ENCODE measurements around the gene RNF14. TPM values are rescaled to one million over a fixed set of nuclear protein-coding genes. Genes with fewer than 3 reads are reported as not detected.

The RNF14 gene
- total and polyA plus RNA-seq, 9 of the 15 experiments (the other 6 are each of a cell fraction or from before 2014, with no cell fraction given), result 36.3 to 140 (median 75.1) TPM

- no peaks in the 10 kb centered on the region for H3K9me1 ChIP-seq (ENCODE audit: control insufficient read depth, insufficient read depth, low read length)
- H3K79me2 ChIP-seq (ENCODE audit: control insufficient read depth, insufficient read depth, low read length), result no peaks in the 10 kb centered on the region
- intact Hi-C loops (cut with micrococcal nuclease) (no loop called here), in situ Hi-C loops (cut with MboI) (no loop called here)
- no peak overlapping the region for H2AFZ ChIP-seq (ENCODE audit: low read depth, low read length)
- H3K9ac ChIP-seq (ENCODE audit: insufficient read depth in 1 of 2, low read depth in 2 of 2, low read length in 2 of 2), result no peak overlapping the region
- FAIRE-seq, result no peak
- DNase-seq (ENCODE audit: extremely low read depth in 1 of 4, low spot score in 3 of 4), result no peak
- no TSS peak for BruUV-seq (replicated peaks)
- no peaks in the 10 kb centered on the region for H3K27me3 ChIP-seq (ENCODE audit: control insufficient read depth in 2 of 2, insufficient read depth in 2 of 2, low read length in 2 of 2)
- H3K36me3 ChIP-seq (ENCODE audit: control insufficient read depth, insufficient read depth, low read length), result no peaks in the 10 kb centered on the region
- H3K27ac ChIP-seq (ENCODE audit: extremely low read depth, low read depth, low read length), result no peak overlapping the region
- no peak for TF ChIP-seq RFX1 (IDR thresholded peaks at IDR 0.05)
- no peak overlapping the region for H3K4me3 ChIP-seq
- CTCF ChIA-PET (ENCODE audit: low intra/inter-chr PET ratio), result no interaction called here
- peaks cover 0 to 10% of the 10 kb centered on the region in 2 experiments; a peak in 3 of 5 replicates for H3K4me1 ChIP-seq (replicated peaks in 1 of 2; ENCODE audit: control insufficient read depth in 2 of 2, insufficient read depth in 2 of 2, low read length in 2 of 2)
- H3K4me2 ChIP-seq (ENCODE audit: insufficient read depth, low read length), result no peak overlapping the region
- H4K20me1 ChIP-seq (replicated peaks; ENCODE audit: control insufficient read depth, insufficient read depth, low read length), result no peaks in the 10 kb centered on the region
- no peaks in the 10 kb centered on the region for H3K9me3 ChIP-seq (replicated peaks; ENCODE audit: control insufficient read depth, insufficient read depth, low read depth, low read length)
- no peak for ATAC-seq
- POLR2A ChIA-PET, result interaction anchor here (0.6 kb wide), 1 partner anchor 15 kb away, joined by 3 read pairs; no protein-coding TSS in a partner anchor
Measured at GRCh38 chr5:142034994-142035393, 66.1 kb downstream of the RNF14 start.

DNA sequence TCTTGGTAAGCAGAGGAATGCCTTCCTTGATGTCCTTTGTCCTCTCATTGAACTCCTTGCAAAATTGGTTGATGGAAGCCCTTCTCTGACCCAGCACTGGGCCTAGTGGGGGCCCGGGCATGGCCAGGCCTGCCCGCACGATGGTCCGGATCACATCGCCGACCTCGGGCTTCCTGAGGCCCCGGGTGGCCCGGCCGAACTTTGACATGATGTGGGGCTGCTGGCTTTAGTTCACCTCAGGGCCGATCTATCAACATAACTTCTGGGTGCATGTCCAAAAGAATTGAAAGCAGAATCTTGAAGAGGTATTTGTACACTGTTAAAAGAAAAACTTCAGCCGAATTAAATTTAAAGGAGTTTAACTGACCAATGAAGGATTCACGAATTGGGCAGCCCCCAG is 68.0 kb downstream of the RNF14 start:
- 46% methylated on average over 13 of the region's 13 CpGs for WGBS (ENCODE audit: insufficient coverage, low coverage, missing lambda C conversion rate)
- POLR2A ChIA-PET, result no interaction called here
- no peak for TF ChIP-seq CSDE1 (IDR thresholded peaks at IDR 0.05)
- TF ChIP-seq, protein P1, sequence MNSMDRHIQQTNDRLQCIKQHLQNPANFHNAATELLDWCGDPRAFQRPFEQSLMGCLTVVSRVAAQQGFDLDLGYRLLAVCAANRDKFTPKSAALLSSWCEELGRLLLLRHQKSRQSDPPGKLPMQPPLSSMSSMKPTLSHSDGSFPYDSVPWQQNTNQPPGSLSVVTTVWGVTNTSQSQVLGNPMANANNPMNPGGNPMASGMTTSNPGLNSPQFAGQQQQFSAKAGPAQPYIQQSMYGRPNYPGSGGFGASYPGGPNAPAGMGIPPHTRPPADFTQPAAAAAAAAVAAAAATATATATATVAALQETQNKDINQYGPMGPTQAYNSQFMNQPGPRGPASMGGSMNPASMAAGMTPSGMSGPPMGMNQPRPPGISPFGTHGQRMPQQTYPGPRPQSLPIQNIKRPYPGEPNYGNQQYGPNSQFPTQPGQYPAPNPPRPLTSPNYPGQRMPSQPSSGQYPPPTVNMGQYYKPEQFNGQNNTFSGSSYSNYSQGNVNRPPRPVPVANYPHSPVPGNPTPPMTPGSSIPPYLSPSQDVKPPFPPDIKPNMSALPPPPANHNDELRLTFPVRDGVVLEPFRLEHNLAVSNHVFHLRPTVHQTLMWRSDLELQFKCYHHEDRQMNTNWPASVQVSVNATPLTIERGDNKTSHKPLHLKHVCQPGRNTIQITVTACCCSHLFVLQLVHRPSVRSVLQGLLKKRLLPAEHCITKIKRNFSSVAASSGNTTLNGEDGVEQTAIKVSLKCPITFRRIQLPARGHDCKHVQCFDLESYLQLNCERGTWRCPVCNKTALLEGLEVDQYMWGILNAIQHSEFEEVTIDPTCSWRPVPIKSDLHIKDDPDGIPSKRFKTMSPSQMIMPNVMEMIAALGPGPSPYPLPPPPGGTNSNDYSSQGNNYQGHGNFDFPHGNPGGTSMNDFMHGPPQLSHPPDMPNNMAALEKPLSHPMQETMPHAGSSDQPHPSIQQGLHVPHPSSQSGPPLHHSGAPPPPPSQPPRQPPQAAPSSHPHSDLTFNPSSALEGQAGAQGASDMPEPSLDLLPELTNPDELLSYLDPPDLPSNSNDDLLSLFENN (IDR thresholded peaks at IDR 0.05; ENCODE audit: low read depth in 2 of 2, low read length in 2 of 2), result no peak
- TF ChIP-seq, protein P2, sequence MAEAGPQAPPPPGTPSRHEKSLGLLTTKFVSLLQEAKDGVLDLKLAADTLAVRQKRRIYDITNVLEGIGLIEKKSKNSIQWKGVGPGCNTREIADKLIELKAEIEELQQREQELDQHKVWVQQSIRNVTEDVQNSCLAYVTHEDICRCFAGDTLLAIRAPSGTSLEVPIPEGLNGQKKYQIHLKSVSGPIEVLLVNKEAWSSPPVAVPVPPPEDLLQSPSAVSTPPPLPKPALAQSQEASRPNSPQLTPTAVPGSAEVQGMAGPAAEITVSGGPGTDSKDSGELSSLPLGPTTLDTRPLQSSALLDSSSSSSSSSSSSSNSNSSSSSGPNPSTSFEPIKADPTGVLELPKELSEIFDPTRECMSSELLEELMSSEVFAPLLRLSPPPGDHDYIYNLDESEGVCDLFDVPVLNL (CRISPR knock-in tag; IDR thresholded peaks at IDR 0.05; ENCODE audit: low read depth), result no peak
- TF ChIP-seq ZC3H8 (IDR thresholded peaks at IDR 0.05), result no peak
- TF ChIP-seq THAP12 (CRISPR knock-in tag; IDR thresholded peaks at IDR 0.05), result no peak
- TF ChIP-seq CHCHD3 (CRISPR knock-in tag; IDR thresholded peaks at IDR 0.05), result no peak
- TF ChIP-seq ZNF134 (CRISPR knock-in tag; conservative IDR thresholded peaks at IDR 0.05), result no peak
- no peak for TF ChIP-seq FOXM1 (IDR thresholded peaks at IDR 0.05; ENCODE audit: low read depth)
- no peak for TF ChIP-seq FOXM1 (CRISPR knock-in tag; IDR thresholded peaks at IDR 0.05; ENCODE audit: low read depth)

More for the DNA sequence above, 68.0 kb downstream of the RNF14 start:
- ATAC-seq (no peak), DNase-seq (ENCODE audit: extremely low read depth in 1 of 4, low spot score in 3 of 4) (no peak), FAIRE-seq (no peak)
- no peaks in the 10 kb centered on the region for H3K79me2 ChIP-seq (ENCODE audit: control insufficient read depth, insufficient read depth, low read length)
- H4K20me1 ChIP-seq (replicated peaks; ENCODE audit: control insufficient read depth, insufficient read depth, low read length), result no peaks in the 10 kb centered on the region
- H3K4me3 ChIP-seq, result no peak overlapping the region
- H3K9me1 ChIP-seq (ENCODE audit: control insufficient read depth, insufficient read depth, low read length), result no peaks in the 10 kb centered on the region
- no peak overlapping the region for H3K27ac ChIP-seq (ENCODE audit: extremely low read depth, low read depth, low read length)
- CTCF ChIA-PET (ENCODE audit: low intra/inter-chr PET ratio), result no interaction called here
- in situ Hi-C loops (cut with MboI) (no loop called here), intact Hi-C loops (cut with micrococcal nuclease) (no loop called here)
- H3K4me1 ChIP-seq (replicated peaks in 1 of 2; ENCODE audit: control insufficient read depth in 2 of 2, insufficient read depth in 2 of 2, low read length in 2 of 2), result peaks cover 0 to 10% of the 10 kb centered on the region in 2 experiments; a peak in 3 of 5 replicates
- H2AFZ ChIP-seq (ENCODE audit: low read depth, low read length), result peak overlapping the region; percentile 55; the same call in 1 of the 2 replicates
- BruUV-seq (replicated peaks), result no TSS peak
- H3K9ac ChIP-seq (ENCODE audit: insufficient read depth in 1 of 2, low read depth in 2 of 2, low read length in 2 of 2), result no peak overlapping the region
- no peaks in the 10 kb centered on the region for H3K27me3 ChIP-seq (ENCODE audit: control insufficient read depth in 2 of 2, insufficient read depth in 2 of 2, low read length in 2 of 2)
- no peak overlapping the region for H3K4me2 ChIP-seq (ENCODE audit: insufficient read depth, low read length)
- no peaks in the 10 kb centered on the region for H3K9me3 ChIP-seq (replicated peaks; ENCODE audit: control insufficient read depth, insufficient read depth, low read depth, low read length)
- H3K36me3 ChIP-seq (ENCODE audit: control insufficient read depth, insufficient read depth, low read length), result no peaks in the 10 kb centered on the region

Data from K562 (cell line).